Karpas-422 (cell line): ENCODE measurements around the gene KCNJ6. TPM values are rescaled to one million over a fixed set of nuclear protein-coding genes. Genes with fewer than 3 reads are reported as not detected.
"Not testable (repeated sequence)": the region's sequence is repeated elsewhere in the genome, so short reads cannot be mapped to it uniquely, and the experiment has no call there.

Experiments
- DNase-seq: peaks from one replicate; pipeline ENCODE4 v3.0.0-alpha.2; 2015
- H2AFZ ChIP-seq: fragments of 200-600 bp; sonication (generic); 2 replicates; pipeline ENCODE4 v1.6.1; 2014; ENCODE audit warnings: antibody characterized with exemption, low read length, mixed read lengths
- H3K27ac ChIP-seq: fragments of 200-600 bp; sonication (generic); 2 replicates; pipeline ENCODE4 v1.5.1; 2014; ENCODE audit warnings: mild to moderate bottlenecking, low read length, moderate library complexity
- H3K27me3 ChIP-seq: fragments of 200-600 bp; sonication (generic); 2 replicates; pipeline ENCODE4 v1.6.1; 2014; ENCODE audit warnings: low read length, mixed read lengths
- H3K36me3 ChIP-seq: fragments of 200-600 bp; sonication (generic); 2 replicates; pipeline ENCODE4 v1.6.1; 2014; ENCODE audit warnings: low read length, mixed read lengths; ENCODE audit not compliant: insufficient read depth
- H3K4me1 ChIP-seq: fragments of 200-600 bp; sonication (generic); 2 replicates; pipeline ENCODE4 v1.6.1; 2014; ENCODE audit warnings: mild to moderate bottlenecking, low read length, mixed read lengths
- H3K4me2 ChIP-seq: fragments of 200-600 bp; sonication (generic); 2 replicates; pipeline ENCODE4 v1.6.1; 2014; ENCODE audit warnings: low read length, low read depth, mild to moderate bottlenecking; ENCODE audit not compliant: poor library complexity, severe bottlenecking
- H3K4me3 ChIP-seq: fragments of 200-600 bp; sonication (generic); 2 replicates; pipeline ENCODE4 v1.5.1; 2014; ENCODE audit warnings: mild to moderate bottlenecking, antibody characterized with exemption, low read length, mixed read lengths
- H3K79me2 ChIP-seq: fragments of 200-600 bp; sonication (generic); 2 replicates; pipeline ENCODE4 v1.6.1; 2014; ENCODE audit warnings: mild to moderate bottlenecking, low read length, mixed read lengths
- H3K9ac ChIP-seq: fragments of 200-600 bp; sonication (generic); 2 replicates; pipeline ENCODE4 v1.6.0; 2014; ENCODE audit warnings: low read length
- H3K9me2 ChIP-seq: fragments of 200-600 bp; sonication (generic), shearing (Covaris generic); replicated peaks from 2 replicates; pipeline ENCODE4 v1.6.0; 2014; ENCODE audit warnings: mild to moderate bottlenecking, low read length, moderate library complexity; ENCODE audit not compliant: insufficient read depth
- H3K9me3 ChIP-seq: fragments of 300-700, 200-600 bp; sonication (generic); 2 replicates; pipeline ENCODE4 v1.6.1; 2014; ENCODE audit warnings: low read length, mixed read lengths
- H4K20me1 ChIP-seq: fragments of 200-600 bp; sonication (generic); 2 replicates; pipeline ENCODE4 v1.6.1; 2014; ENCODE audit warnings: mild to moderate bottlenecking, antibody characterized with exemption, low read length, low read depth; ENCODE audit not compliant: insufficient read depth
- total RNA-seq: library from RNA; depleted of rRNA; stranded (reverse); fragments of >200 nt; shearing (Covaris generic); gene quantifications from 2 replicates; pipeline ENCODE4 v1.2.3, GENCODE V29; 2014; ENCODE audit warnings: low replicate concordance

The KCNJ6 gene
- total RNA-seq, 1 experiment from 2014 or later, result not detected

- no peak overlapping the region for H3K27ac ChIP-seq
Measured at GRCh38 chr21:37939251-37939650, 23.0 kb upstream of the KCNJ6 start.

DNA sequence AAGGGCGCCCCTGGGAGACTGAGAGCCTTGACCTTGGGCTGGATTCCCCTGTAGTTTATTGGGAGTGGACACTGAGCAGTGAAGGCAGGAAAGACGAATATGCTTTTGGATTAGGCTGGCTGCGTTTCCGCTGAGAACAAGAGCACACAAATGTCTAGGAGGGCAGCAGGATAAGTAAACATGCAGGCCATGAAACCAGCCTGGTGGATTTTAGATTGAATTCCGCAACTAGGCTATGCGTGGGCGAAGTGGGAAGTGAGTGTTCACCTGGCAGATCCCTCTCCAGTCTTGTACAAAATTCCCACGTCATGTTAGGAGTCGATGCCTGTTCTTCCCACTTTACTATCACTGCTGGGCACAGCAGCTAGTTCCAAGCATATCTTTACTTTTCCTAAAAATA lies 21.4 kb upstream of the KCNJ6 start:
- Histone ChIP-seq H2AFZ (no peak overlapping the region), H3K4me3 (no peak overlapping the region), H3K27me3 (no peaks in the 10 kb centered on the region), H3K9me2 (no peaks in the 10 kb centered on the region), H3K79me2 (no peaks in the 10 kb centered on the region), H3K9ac (no peak overlapping the region), H3K4me1 (no peaks in the 10 kb centered on the region), H3K36me3 (no peaks in the 10 kb centered on the region), H3K9me3 (peaks cover 8% of the 10 kb centered on the region; the same call in 1 of the 2 replicates), H4K20me1 (no peaks in the 10 kb centered on the region), H3K4me2 (no peak overlapping the region), H3K27ac (no peak overlapping the region)
- DNase-seq, result no peak

More at GRCh38 chr21:37939251-37939650, 23.0 kb upstream of the KCNJ6 start:
- Histone ChIP-seq H3K36me3 (no peaks in the 10 kb centered on the region), H2AFZ (no peak overlapping the region), H3K27me3 (no peaks in the 10 kb centered on the region), H3K4me1 (no peaks in the 10 kb centered on the region), H3K79me2 (no peaks in the 10 kb centered on the region), H3K4me2 (no peak overlapping the region), H3K9me2 (no peaks in the 10 kb centered on the region), H3K9me3 (no peaks in the 10 kb centered on the region), H3K9ac (no peak overlapping the region), H4K20me1 (no peaks in the 10 kb centered on the region), H3K4me3 (no peak overlapping the region)
- no peak for DNase-seq

DNA sequence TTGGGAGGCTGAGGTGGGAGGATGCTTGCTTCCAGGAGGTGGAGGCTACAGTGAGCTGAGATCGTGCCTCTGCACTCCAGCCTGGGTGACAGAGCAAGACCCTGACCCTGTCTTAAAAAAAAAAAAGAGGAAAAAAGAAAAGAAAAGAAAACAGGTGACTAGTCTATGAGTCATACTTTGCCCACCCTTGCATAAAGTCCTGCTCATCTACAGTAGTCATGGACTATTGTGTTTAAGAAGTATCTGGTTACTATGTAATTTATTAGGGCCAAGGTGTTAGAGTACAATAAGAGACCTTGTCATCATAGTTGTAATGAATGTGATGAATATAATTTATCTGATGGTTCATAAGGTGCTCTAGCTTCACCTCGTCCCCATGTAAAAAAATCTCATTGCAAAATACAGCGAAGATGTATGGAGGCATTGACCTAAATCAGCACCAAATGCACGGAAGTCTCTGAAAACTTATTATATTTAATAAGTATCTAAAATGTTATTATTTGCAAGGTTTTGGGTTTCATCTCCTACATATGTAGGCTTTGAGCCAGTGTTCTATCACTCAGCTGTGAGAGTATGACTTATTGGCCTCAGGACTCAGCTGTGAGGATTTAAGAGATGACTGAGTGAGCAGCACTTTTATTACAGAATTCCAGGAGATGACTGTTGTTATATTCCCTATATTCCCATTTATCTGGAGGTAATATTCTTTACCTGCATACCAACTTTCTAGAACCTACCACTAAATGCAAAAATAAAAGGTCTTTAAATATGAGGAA lies 19.9 kb upstream of the KCNJ6 start:
- H3K79me2 ChIP-seq, result no peaks in the 10 kb centered on the region
- H3K27ac ChIP-seq, result no peak overlapping the region
- no peaks in the 10 kb centered on the region for H3K4me1 ChIP-seq
- H2AFZ ChIP-seq, result no peak overlapping the region
- no peaks in the 10 kb centered on the region for H3K27me3 ChIP-seq
- no peak for DNase-seq
- no peaks in the 10 kb centered on the region for H4K20me1 ChIP-seq
- H3K9me3 ChIP-seq, result peaks cover 12% of the 10 kb centered on the region
- no peaks in the 10 kb centered on the region for H3K36me3 ChIP-seq
- no peak overlapping the region for H3K9ac ChIP-seq
- H3K4me2 ChIP-seq, result no peak overlapping the region
- no peaks in the 10 kb centered on the region for H3K9me2 ChIP-seq
- H3K4me3 ChIP-seq, result no peak overlapping the region

DNA sequence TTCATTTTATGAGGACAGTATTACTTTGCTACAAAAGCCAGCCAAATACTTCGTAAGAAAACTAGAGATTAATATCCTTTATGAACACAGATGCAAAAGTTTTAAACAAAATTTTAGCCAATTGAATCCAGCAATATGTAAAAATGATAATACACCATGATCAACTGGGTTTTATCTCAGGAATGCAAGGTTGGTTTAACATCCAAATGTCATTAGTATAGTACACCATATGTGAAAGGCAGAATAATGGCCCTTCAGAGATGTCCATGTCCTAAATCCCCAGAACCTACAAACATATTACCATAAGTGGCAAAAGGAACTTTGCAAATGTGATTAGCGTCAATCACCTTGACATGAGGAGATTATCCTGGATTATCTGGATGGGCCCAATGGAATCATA lies 16.7 kb upstream of the KCNJ6 start:
- H3K4me3 ChIP-seq, result no peak overlapping the region
- H4K20me1 ChIP-seq, result no peaks in the 10 kb centered on the region
- H3K9me3 ChIP-seq, result peaks cover 12% of the 10 kb centered on the region
- H3K4me2 ChIP-seq, result no peak overlapping the region
- no peaks in the 10 kb centered on the region; the same call in 1 of the 2 replicates for H3K27me3 ChIP-seq
- H3K9ac ChIP-seq, result no peak overlapping the region
- DNase-seq, result no peak
- H2AFZ ChIP-seq, result no peak overlapping the region
- no peaks in the 10 kb centered on the region for H3K36me3 ChIP-seq
- H3K27ac ChIP-seq, result no peak overlapping the region
- H3K4me1 ChIP-seq, result no peaks in the 10 kb centered on the region
- H3K9me2 ChIP-seq, result no peaks in the 10 kb centered on the region
- no peaks in the 10 kb centered on the region for H3K79me2 ChIP-seq

DNA sequence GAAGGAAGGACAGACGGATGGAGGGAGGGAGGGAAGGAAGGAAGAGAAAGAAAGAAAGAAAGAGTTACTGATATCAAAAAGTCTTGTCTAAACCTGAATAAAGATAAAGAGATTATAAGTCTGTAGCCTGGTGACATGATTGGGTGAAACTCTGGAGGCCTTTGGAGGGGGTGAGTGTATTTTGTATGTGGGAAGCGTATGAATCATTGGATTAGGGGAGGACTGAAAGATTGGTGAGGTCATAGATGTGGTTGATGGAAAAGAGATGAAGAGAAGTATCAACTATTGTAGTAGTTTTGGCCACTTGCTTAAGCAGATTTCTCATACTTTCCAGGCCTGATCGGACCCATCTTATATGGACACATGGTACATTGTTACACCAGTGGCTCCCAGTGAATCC lies 11.5 kb upstream of the KCNJ6 start:
- no peak for DNase-seq
- H3K9me3 ChIP-seq, result peaks cover 3% of the 10 kb centered on the region; the same call in 1 of the 2 replicates
- H3K4me2 ChIP-seq, result no peak overlapping the region
- no peaks in the 10 kb centered on the region for H4K20me1 ChIP-seq
- no peaks in the 10 kb centered on the region for H3K9me2 ChIP-seq
- H3K9ac ChIP-seq, result no peak overlapping the region
- H3K4me1 ChIP-seq, result no peaks in the 10 kb centered on the region
- no peaks in the 10 kb centered on the region for H3K36me3 ChIP-seq
- H3K4me3 ChIP-seq, result no peak overlapping the region
- H3K27me3 ChIP-seq, result no peaks in the 10 kb centered on the region; the same call in 1 of the 2 replicates
- no peak overlapping the region for H2AFZ ChIP-seq
- no peak overlapping the region for H3K27ac ChIP-seq
- H3K79me2 ChIP-seq, result no peaks in the 10 kb centered on the region

- Histone ChIP-seq H4K20me1 (no peaks in the 10 kb centered on the region), H3K4me3 (no peak overlapping the region), H3K9me2 (no peaks in the 10 kb centered on the region), H3K4me2 (no peak overlapping the region), H3K79me2 (no peaks in the 10 kb centered on the region), H3K36me3 (no peaks in the 10 kb centered on the region), H3K9me3 (no peaks in the 10 kb centered on the region), H2AFZ (no peak overlapping the region), H3K27ac (no peak overlapping the region), H3K27me3 (no peaks in the 10 kb centered on the region), H3K9ac (no peak overlapping the region), H3K4me1 (no peaks in the 10 kb centered on the region)
- DNase-seq, result no peak
Measured at GRCh38 chr21:37921091-37921490, 4.8 kb upstream of the KCNJ6 start.

DNA sequence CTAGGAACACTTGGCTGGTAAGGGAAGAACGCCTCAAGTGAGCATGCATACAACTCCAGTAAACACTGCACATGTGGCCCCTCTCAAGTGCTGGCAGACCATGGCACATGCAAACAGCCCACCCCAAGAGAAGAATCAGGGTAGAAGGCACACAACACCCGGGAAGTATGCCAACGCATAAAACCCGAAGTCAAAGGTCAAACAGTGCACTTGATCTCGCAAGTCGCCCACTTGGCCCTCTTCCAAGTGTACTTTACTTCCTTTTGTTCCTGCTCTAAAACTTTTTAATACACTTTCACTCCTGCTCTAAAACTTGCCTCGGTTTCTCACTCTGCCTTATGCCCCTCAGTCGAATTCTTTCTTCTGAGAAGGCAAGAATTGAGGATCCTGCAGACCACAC lies 4.0 kb upstream of the KCNJ6 start:
- not testable (repeated sequence) for H3K4me3 ChIP-seq, H3K27ac ChIP-seq, H3K79me2 ChIP-seq, H3K9me2 ChIP-seq, H3K36me3 ChIP-seq, H3K9ac ChIP-seq, H3K4me2 ChIP-seq, H3K9me3 ChIP-seq, H2AFZ ChIP-seq, H3K27me3 ChIP-seq, H3K4me1 ChIP-seq, H4K20me1 ChIP-seq, DNase-seq

DNA sequence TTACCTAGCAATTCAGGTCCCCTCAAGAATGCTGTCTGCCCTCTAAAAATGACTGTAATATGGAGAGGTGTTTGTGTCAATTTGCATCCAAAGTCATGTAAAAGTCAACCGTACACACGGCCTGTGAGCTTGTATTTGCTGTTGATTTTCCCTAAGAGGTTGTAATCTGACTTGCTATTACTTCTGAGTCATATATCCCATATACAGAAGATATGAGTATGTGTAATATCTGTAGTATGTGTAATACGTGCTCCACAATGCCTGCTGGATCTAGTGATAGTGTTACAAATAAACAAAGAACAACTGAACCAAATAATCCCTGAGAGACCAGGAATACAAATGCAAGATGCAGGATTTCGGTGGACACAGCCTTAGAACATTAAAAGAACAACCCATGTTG lies 1.4 kb upstream of the KCNJ6 start:
- H3K36me3 ChIP-seq, result no peaks in the 10 kb centered on the region
- no peak overlapping the region for H3K4me3 ChIP-seq
- H3K9me2 ChIP-seq, result no peaks in the 10 kb centered on the region
- no peak overlapping the region for H3K9ac ChIP-seq
- H3K4me2 ChIP-seq, result no peak overlapping the region
- H3K9me3 ChIP-seq, result no peaks in the 10 kb centered on the region
- no peaks in the 10 kb centered on the region for H3K4me1 ChIP-seq
- no peaks in the 10 kb centered on the region for H4K20me1 ChIP-seq
- H3K27me3 ChIP-seq, result no peaks in the 10 kb centered on the region
- no peak overlapping the region for H3K27ac ChIP-seq
- DNase-seq, result no peak
- no peaks in the 10 kb centered on the region for H3K79me2 ChIP-seq
- no peak overlapping the region for H2AFZ ChIP-seq
